Measurements from ENCODE around the gene LAPTM5.

Gene LAPTM5

DNA sequence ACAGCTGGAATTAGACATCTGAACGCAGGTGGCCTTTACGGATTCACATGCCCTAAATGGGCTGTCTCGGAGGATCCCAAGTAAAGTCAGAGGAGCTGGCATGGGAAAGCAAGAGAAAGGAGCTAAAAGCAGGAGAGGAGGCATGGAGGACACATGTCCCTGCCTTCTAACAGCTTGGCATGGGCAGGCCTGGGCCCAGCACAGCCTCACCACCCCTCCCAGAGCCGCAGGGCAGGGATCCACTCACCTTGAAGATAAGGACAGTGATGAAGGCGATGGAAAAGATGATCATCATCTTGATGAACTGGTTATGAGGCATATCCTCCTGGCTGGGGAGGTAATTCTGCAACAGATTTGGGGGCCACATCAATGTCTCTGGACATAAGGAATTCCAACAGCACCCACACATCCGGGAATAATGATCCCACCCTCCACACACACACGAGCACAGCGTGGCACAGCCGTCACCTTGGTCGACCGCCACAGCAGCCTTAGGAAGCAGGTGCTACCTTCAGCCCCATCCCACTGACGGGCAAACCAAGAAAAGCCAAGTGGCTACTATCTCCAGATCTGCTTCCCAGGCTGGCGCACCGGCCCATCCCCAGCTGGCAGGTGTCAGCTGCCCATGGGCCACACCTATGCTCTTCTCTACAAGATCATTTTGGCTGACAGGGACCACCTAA, 20.1 kb downstream of the LAPTM5 start:
- DNase-seq (ENCODE audit: low read depth), result no peak
- TF ChIP-seq CTCF (IDR thresholded peaks at IDR 0.05; ENCODE audit: insufficient read depth, low read depth, low read length, missing control alignments), result no peak
- H3K4me3 ChIP-seq (ENCODE audit: low read depth, low read length), result no peak overlapping the region

DNA sequence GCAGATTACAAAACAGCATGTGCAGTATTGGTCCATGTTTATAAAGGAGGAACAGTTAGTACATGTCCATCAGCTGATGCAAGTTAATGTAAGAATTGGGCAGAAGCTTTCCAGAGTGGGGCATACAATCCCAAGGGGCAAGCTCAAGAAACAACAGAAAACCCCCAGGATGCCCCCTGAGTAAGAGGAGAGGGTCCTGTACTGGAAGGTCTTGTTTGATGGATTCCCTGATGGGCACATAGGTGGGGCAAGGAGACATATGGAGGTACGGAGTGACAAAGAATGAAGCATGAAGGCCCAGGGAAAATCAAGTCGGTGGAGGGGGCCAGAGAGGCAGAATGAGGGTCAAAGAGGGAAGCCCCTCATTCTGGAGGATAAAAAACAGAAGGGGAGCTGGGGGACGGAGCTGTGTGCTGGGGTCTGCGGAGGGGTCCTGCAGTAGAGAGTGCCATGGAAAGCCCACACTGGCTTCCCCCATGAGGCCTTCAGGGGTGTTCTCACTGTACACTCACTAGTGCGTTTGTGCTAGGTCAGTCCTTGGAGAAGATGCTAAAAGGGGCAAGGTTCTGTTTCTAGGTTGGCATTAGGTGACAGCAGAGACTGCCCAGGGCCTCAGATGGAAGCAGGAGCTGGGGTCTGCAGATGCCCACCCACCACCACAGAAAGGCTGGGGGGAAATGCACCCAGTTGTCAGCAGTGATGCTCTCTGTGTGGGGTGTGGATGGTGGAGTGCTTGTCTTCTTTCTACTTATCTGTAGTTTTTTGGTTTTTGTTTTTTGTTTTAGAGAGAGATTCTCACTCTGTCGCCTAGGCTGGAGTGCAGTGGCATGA, 21.7 kb downstream of the LAPTM5 start:
- no peak for TF ChIP-seq CTCF (IDR thresholded peaks at IDR 0.05; ENCODE audit: insufficient read depth, low read depth, low read length, missing control alignments)
- no peak overlapping the region for H3K4me3 ChIP-seq (ENCODE audit: low read depth, low read length)
- no peak for DNase-seq (ENCODE audit: low read depth)

DNA sequence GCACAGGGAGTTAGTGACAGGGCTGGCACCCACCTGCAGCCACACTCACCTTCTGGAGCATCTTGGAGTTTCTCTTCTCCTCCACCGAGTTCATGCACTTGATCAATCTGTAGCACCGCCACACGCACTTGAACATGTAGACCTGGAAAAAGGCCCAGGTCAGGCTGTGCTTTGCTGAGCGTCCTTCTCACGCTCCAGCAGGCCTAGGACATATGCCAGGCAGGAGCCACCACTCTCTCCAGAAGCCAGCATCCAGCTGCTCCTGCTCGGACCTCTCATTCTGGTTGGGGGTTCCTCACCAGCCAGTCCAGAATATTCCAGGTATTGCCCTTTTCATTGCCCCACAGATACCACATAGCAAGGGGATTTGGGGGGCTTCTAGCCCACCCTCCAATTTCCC, 22.4 kb downstream of the LAPTM5 start:
- no peak for DNase-seq (ENCODE audit: low read depth)
- no peak for TF ChIP-seq CTCF (IDR thresholded peaks at IDR 0.05; ENCODE audit: insufficient read depth, low read depth, low read length, missing control alignments)
- no peak overlapping the region for H3K4me3 ChIP-seq (ENCODE audit: low read depth, low read length)

DNA sequence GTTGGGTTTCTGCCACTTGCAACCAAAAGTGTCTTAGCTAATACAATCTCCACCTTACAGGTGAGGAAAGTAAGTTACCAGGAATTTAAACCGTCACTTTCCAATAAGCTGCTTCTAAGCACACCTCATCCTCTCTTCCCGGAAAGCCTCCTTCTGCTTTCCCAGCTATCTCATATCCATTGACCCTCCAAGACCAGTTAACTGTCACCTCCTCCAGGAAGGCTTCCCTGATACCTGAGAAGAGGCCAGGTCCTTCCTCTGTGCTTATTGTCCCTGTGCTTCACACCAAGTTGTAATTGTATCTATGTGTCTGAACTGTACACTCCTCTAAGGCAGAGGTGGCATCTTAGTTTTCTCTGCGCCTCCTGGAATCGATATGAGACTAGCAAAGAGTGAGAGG, 23.0 kb downstream of the LAPTM5 start:
- TF ChIP-seq CTCF (IDR thresholded peaks at IDR 0.05; ENCODE audit: insufficient read depth, low read depth, low read length, missing control alignments), result no peak
- H3K4me3 ChIP-seq (ENCODE audit: low read depth, low read length), result no peak overlapping the region
- DNase-seq (ENCODE audit: low read depth), result no peak

GRCh38 chr1:30734106-30734505, 23.5 kb downstream of the LAPTM5 start:
- no peak overlapping the region for H3K4me3 ChIP-seq (ENCODE audit: low read depth, low read length)
- DNase-seq (ENCODE audit: low read depth), result no peak
- TF ChIP-seq CTCF (IDR thresholded peaks at IDR 0.05; ENCODE audit: insufficient read depth, low read depth, low read length, missing control alignments), result no peak

GRCh38 chr1:30733493-30733892, 24.1 kb downstream of the LAPTM5 start:
- no peak for DNase-seq (ENCODE audit: low read depth)
- H3K4me3 ChIP-seq (ENCODE audit: low read depth, low read length), result no peak overlapping the region
- TF ChIP-seq CTCF (IDR thresholded peaks at IDR 0.05; ENCODE audit: insufficient read depth, low read depth, low read length, missing control alignments), result no peak

All from GM12865 (cell line).